K562 (cell line): Measurements from ENCODE around the gene PCDHGA12. TPM values are rescaled to one million over a fixed set of nuclear protein-coding genes. Genes with fewer than 3 reads are reported as not detected.
A peak's percentile ranks its signal among the peaks of the same experiment; 100 is the strongest.

Experiments
- ATAC-seq: fragments of 200-7000 bp; cut with Tn5 transposase; 3 replicates; pipeline ENCODE4 v1.9.1; 2020; ENCODE audit warnings: moderate library complexity
- BruUV-seq: library from RNA; stranded (reverse); fragments of 400-500 nt; replicated peaks from 2 replicates; lab custom pipeline; 2021; lab: Mats Ljungman, UMichigan
- CTCF ChIA-PET: fragments of 300-600 bp; formaldehyde crosslinking; extraction: SDS; loops from one replicate; lab custom pipeline; 2021; ENCODE audit warnings: low intra/inter-chr PET ratio; lab: Yijun Ruan, JAX
- POLR2A ChIA-PET: fragments of 300-600, 350-650 bp; sonication (Branson Sonifier 250); formaldehyde crosslinking; extraction: SDS; loops from one replicate; lab custom pipeline; 2021; ENCODE audit warnings: antibody characterized with exemption, inconsistent platforms; lab: Yijun Ruan, JAX
- DNase-seq, 4 experiments: peaks; one replicate each; pipeline versions ENCODE4 v3.0.0 to v3.0.0-alpha.2; 2011 to 2018; ENCODE audit warnings: low spot score in 3 of 4, mixed read lengths in 3 of 4; ENCODE audit errors: extremely low read depth in 1 of 4
- FAIRE-seq: peaks from 2 replicates; lab custom pipeline; 2011; peaks lifted over from hg19 to GRCh38; lab: Jason Lieb, UNC
- H2AFZ ChIP-seq: 2 replicates; pipeline ENCODE4 v1.6.0; 2011; ENCODE audit warnings: low read depth, low read length, control low read depth, inconsistent platforms
- H3K27ac ChIP-seq: fragments of 200-600 bp; 3 replicates; pipeline ENCODE4 v1.8.0; 2011; ENCODE audit warnings: low read depth, mild to moderate bottlenecking, control low read depth, inconsistent platforms, low read length, moderate library complexity, mixed read lengths; ENCODE audit errors: extremely low read depth
- H3K27me3 ChIP-seq, 2 experiments: fragments of 300-600 bp in 1 of 2; 2 replicates in 1 of 2; 3 replicates in 1 of 2; pipeline versions ENCODE4 v1.6.0 to v1.8.0; 2011; ENCODE audit warnings: inconsistent platforms in 2 of 2, low read length in 2 of 2, mild to moderate bottlenecking in 1 of 2, mixed read lengths in 1 of 2, moderate library complexity in 1 of 2; ENCODE audit not compliant: control insufficient read depth in 2 of 2, insufficient read depth in 2 of 2
- H3K36me3 ChIP-seq: fragments of 300-600 bp; 3 replicates; pipeline ENCODE4 v1.8.0; 2011; ENCODE audit warnings: mild to moderate bottlenecking, low read length, inconsistent platforms; ENCODE audit not compliant: control insufficient read depth, insufficient read depth
- H3K4me1 ChIP-seq, 2 experiments: fragments of 200-600 bp in 1 of 2; replicated peaks in 1 of 2; 2 replicates in 1 of 2; 3 replicates in 1 of 2; pipeline versions ENCODE4 v1.5.1 to v1.8.0; 2011; ENCODE audit warnings: inconsistent platforms in 2 of 2, low read length in 2 of 2, mild to moderate bottlenecking in 1 of 2, mixed read lengths in 1 of 2, moderate library complexity in 1 of 2; ENCODE audit not compliant: control insufficient read depth in 2 of 2, insufficient read depth in 2 of 2
- H3K4me2 ChIP-seq: 2 replicates; pipeline ENCODE4 v1.6.1; 2011; ENCODE audit warnings: low read length, control low read depth, inconsistent platforms, mixed read lengths; ENCODE audit not compliant: insufficient read depth
- H3K4me3 ChIP-seq: fragments of 200-600 bp; sonication (generic), shearing (Covaris generic); 2 replicates; pipeline ENCODE4 v1.5.1; 2016; ENCODE audit warnings: control low read depth, inconsistent platforms
- H3K79me2 ChIP-seq: fragments of 200-600 bp; 3 replicates; pipeline ENCODE4 v1.8.0; 2011; ENCODE audit warnings: low read length, inconsistent platforms; ENCODE audit not compliant: control insufficient read depth, insufficient read depth
- H3K9ac ChIP-seq, 2 experiments: 2 replicates each; pipeline versions ENCODE4 v1.6.0 to v1.6.1; 2011; ENCODE audit warnings: low read depth in 2 of 2, low read length in 2 of 2, control low read depth in 1 of 2, inconsistent platforms in 1 of 2, mild to moderate bottlenecking in 1 of 2, mixed read lengths in 1 of 2; ENCODE audit not compliant: insufficient read depth in 1 of 2
- H3K9me1 ChIP-seq: one replicate; pipeline ENCODE4 v1.6.0; 2011; ENCODE audit warnings: inconsistent platforms, mild to moderate bottlenecking, low read length, moderate library complexity; ENCODE audit not compliant: control insufficient read depth, insufficient read depth
- H3K9me3 ChIP-seq: replicated peaks from 2 replicates; pipeline ENCODE4 v1.5.1; 2011; ENCODE audit warnings: low read depth, low read length, inconsistent platforms; ENCODE audit not compliant: control insufficient read depth, insufficient read depth
- H4K20me1 ChIP-seq: replicated peaks from 2 replicates; pipeline ENCODE4 v1.6.1; 2011; ENCODE audit warnings: low read length, inconsistent platforms, mixed read lengths; ENCODE audit not compliant: control insufficient read depth, insufficient read depth
- CBFA2T3 ChIP-seq: fragments of 450-650 bp; IDR thresholded peaks from 2 replicates; pipeline ENCODE4 v1.6.1; 2017
- CBX1 ChIP-seq: sonication (generic); IDR thresholded peaks from 2 replicates; pipeline ENCODE4 v1.6.1; 2016; ENCODE audit warnings: antibody characterized with exemption, low read depth, mild to moderate bottlenecking
- ELF2 ChIP-seq: fragments of 250-450 bp; sonication (Bioruptor Pico); IDR thresholded peaks from 2 replicates; pipeline ENCODE4 v1.5.0; 2021; ENCODE audit warnings: mild to moderate bottlenecking
- FOXM1 ChIP-seq, 2 experiments: fragments of 450-650 bp in 1 of 2; sonication (generic) in 1 of 2; formaldehyde crosslinking in 1 of 2; IDR thresholded peaks; 2 replicates each; pipeline versions ENCODE4 v1.6.1 to v1.9.0; 2017 to 2022; ENCODE audit warnings: low read depth in 2 of 2, mild to moderate bottlenecking in 2 of 2, missing genetic modification reagents in 1 of 2, moderate library complexity in 1 of 2
- GATA2 ChIP-seq: sonication (generic); formaldehyde crosslinking; IDR thresholded peaks from 2 replicates; pipeline ENCODE4 v1.4.0; 2020; ENCODE audit warnings: mild to moderate bottlenecking, missing genetic modification reagents
- MTF1 ChIP-seq: fragments of 250-450 bp; sonication (Bioruptor Pico); IDR thresholded peaks from 2 replicates; pipeline ENCODE4 v1.9.0; 2021; ENCODE audit warnings: moderate library complexity, mild to moderate bottlenecking, inconsistent platforms, borderline replicate concordance
- WGBS: fragments of 100-300 bp; shearing (Covaris generic); methylation state at CpG from one replicate; pipeline ENCODE4 v1.1.6; 2016; ENCODE audit warnings: low coverage, mixed read lengths; ENCODE audit not compliant: insufficient coverage; ENCODE audit errors: missing lambda C conversion rate; 5-methylcytosine and 5-hydroxymethylcytosine counted together
- in situ Hi-C: fragments of 300-500 bp; cut with MboI; formaldehyde crosslinking; loops from 4 replicates; pipeline ENCODE4 v1.15.0; 2018; ENCODE audit warnings: inconsistent platforms, mixed read lengths
- intact Hi-C: fragments of 100-400 bp; cut with micrococcal nuclease; formaldehyde crosslinking; loops from 2 replicates; pipeline ENCODE4 v1.14.2; 2022
- polyA plus RNA-seq, 8 experiments: library from polyadenylated mRNA; depleted of rRNA in 4 of 8; stranded (reverse) in 5 of 8; unstranded in 3 of 8; fragments of >200 nt; fragmentation: Nextera tagmentation in 2 of 8; fragmentation: Illumina TruSeq in 1 of 8; extraction: Ambion mirVana in 2 of 8; extraction: Trizol in 1 of 8; gene quantifications; 2 replicates each; pipeline versions ENCODE4 v1.2.1 to v1.2.3, GENCODE V29; 2011 to 2014; ENCODE audit warnings: inconsistent platforms in 1 of 8, missing spikeins in 1 of 8
- total RNA-seq, 7 experiments: library from RNA; depleted of rRNA in 6 of 7; stranded (reverse); fragments of >200 nt in 6 of 7; fragmentation: Illumina TruSeq in 2 of 7; extraction: Trizol in 2 of 7; gene quantifications; 2 replicates each; pipeline versions ENCODE4 v1.2.1 to v1.2.3, GENCODE V29; 2011 to 2021; ENCODE audit warnings: low replicate concordance in 1 of 7
- TF ChIP-seq, protein P1 (sequence below), 2 experiments: fragments of 450-650 bp in 1 of 2; sonication (generic) in 1 of 2; formaldehyde crosslinking in 1 of 2; IDR thresholded peaks in 1 of 2; conservative IDR thresholded peaks in 1 of 2; 2 replicates each; pipeline versions ENCODE4 v1.6.1 to v1.8.1; 2016 to 2023; ENCODE audit warnings: mild to moderate bottlenecking in 2 of 2, moderate library complexity in 2 of 2, inconsistent platforms in 1 of 2, missing genetic modification reagents in 1 of 2

PCDHGA12 gene
- total and polyA plus RNA-seq, 9 of the 15 experiments (the other 6 are each of a cell fraction or from before 2014, with no cell fraction given): 0.03 TPM; not detected in 8

GRCh38 chr5:141413540-141414069, 16.7 kb upstream of the PCDHGA12 start:
- no peak overlapping the region for H3K9ac ChIP-seq
- ChIA-PET POLR2A (interaction anchor here (0.8 to 1.9 kb wide), 3 partner anchors 8 to 262 kb away, joined by 4 to 7 read pairs (median 4); partner anchors contain the start of gene PCDHGA11), CTCF (interaction anchor here (0.6 to 1.5 kb wide), 3 partner anchors 125 to 400 kb away, joined by 3 to 4 read pairs (median 3); no protein-coding TSS in a partner anchor)
- H3K4me3 ChIP-seq: 0 out of 2 replicates have a peak overlapping the region, but pooled peaks have one; percentile 21
- no peak overlapping the region for H3K27ac ChIP-seq
- no peak for TF ChIP-seq FOXM1 (IDR thresholded peaks at IDR 0.05; ENCODE audit: low read depth)
- no peak for TF ChIP-seq FOXM1 (CRISPR knock-in tag; IDR thresholded peaks at IDR 0.05; ENCODE audit: low read depth)
- TF ChIP-seq ELF2 (CRISPR knock-in tag): no peak
- TF ChIP-seq CBFA2T3: no peak
- TF ChIP-seq, protein P1, sequence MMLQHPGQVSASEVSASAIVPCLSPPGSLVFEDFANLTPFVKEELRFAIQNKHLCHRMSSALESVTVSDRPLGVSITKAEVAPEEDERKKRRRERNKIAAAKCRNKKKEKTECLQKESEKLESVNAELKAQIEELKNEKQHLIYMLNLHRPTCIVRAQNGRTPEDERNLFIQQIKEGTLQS (IDR thresholded peaks at IDR 0.05): no peak
- TF ChIP-seq, protein P1 (CRISPR knock-in tag; conservative IDR thresholded peaks at IDR 0.05): no peak
- TF ChIP-seq GATA2 (CRISPR knock-in tag): no peak
- TF ChIP-seq MTF1 (CRISPR knock-in tag): no peak
- no peak for TF ChIP-seq CBX1
- H2AFZ ChIP-seq: peak overlapping the region; percentile 69; the same call in 1 of the 2 replicates
- no peaks in the 10 kb centered on the region; the same call in 1 of the 2 replicates for H3K9me3 ChIP-seq
- no peaks in the 10 kb centered on the region for H4K20me1 ChIP-seq
- FAIRE-seq: no peak
- BruUV-seq: no TSS peak
- no peak for DNase-seq
- in situ Hi-C loops (no loop called here), intact Hi-C loops (loop anchor here (5.0 kb wide), 1 partner anchor 109 kb away; no protein-coding TSS in a partner anchor)
- 9% methylated on average over 25 of the region's 25 CpGs for WGBS
- H3K36me3 ChIP-seq: no peaks in the 10 kb centered on the region
- no peaks in the 10 kb centered on the region for H3K9me1 ChIP-seq
- peaks cover 0 to 27% of the 10 kb centered on the region in 2 experiments; a peak in 2 of 5 replicates for H3K4me1 ChIP-seq
- ATAC-seq: no peak
- peaks cover 7 to 33% of the 10 kb centered on the region in 2 experiments; a peak in 4 of 5 replicates for H3K27me3 ChIP-seq
- H3K4me2 ChIP-seq: peak overlapping the region; percentile 21
- H3K79me2 ChIP-seq: no peaks in the 10 kb centered on the region
